Loucy (cell line): Measurements from ENCODE around the gene F12.

Experiments
- EZH2phosphoT487 ChIP-seq: fragments of 200-600 bp; IDR thresholded peaks from 2 replicates; pipeline ENCODE4 v1.6.1; 2018; ENCODE audit warnings: antibody characterized with exemption, mild to moderate bottlenecking, moderate library complexity, borderline replicate concordance
- TF ChIP-seq, protein P1 (sequence below): fragments of 200-600 bp; sonication (generic); conservative IDR thresholded peaks from 2 replicates; pipeline ENCODE4 v1.5.1; 2014; ENCODE audit warnings: mild to moderate bottlenecking, antibody characterized with exemption, low read length

- TF ChIP-seq EZH2phosphoT487: no peak
- TF ChIP-seq, protein P1, sequence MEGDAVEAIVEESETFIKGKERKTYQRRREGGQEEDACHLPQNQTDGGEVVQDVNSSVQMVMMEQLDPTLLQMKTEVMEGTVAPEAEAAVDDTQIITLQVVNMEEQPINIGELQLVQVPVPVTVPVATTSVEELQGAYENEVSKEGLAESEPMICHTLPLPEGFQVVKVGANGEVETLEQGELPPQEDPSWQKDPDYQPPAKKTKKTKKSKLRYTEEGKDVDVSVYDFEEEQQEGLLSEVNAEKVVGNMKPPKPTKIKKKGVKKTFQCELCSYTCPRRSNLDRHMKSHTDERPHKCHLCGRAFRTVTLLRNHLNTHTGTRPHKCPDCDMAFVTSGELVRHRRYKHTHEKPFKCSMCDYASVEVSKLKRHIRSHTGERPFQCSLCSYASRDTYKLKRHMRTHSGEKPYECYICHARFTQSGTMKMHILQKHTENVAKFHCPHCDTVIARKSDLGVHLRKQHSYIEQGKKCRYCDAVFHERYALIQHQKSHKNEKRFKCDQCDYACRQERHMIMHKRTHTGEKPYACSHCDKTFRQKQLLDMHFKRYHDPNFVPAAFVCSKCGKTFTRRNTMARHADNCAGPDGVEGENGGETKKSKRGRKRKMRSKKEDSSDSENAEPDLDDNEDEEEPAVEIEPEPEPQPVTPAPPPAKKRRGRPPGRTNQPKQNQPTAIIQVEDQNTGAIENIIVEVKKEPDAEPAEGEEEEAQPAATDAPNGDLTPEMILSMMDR: no peak
Observed at GRCh38 chr5:177397875-177398390, 11.4 kb downstream of the F12 start.
